Testis (tissue), 5 donors: ENCODE data around the gene ASIC1. TPM values are rescaled to one million over a fixed set of nuclear protein-coding genes. Genes with fewer than 3 reads are reported as not detected.

Source experiments
- DNase-seq: peaks from one replicate; pipeline ENCODE4 v3.0.0-alpha.2; 2019
- H3K27ac ChIP-seq, 2 donors: fragments of 200-600 bp; sonication (generic); one replicate each; pipeline ENCODE4 v1.5.1; 2019
- H3K27me3 ChIP-seq: fragments of 200-600 bp; sonication (generic); one replicate; pipeline ENCODE4 v1.5.1; 2019
- H3K36me3 ChIP-seq: fragments of 200-600 bp; sonication (generic); one replicate; pipeline ENCODE4 v1.5.1; 2017; ENCODE audit warnings: low read depth; ENCODE audit errors: missing control alignments
- H3K4me1 ChIP-seq: fragments of 200-600 bp; sonication (generic); one replicate; pipeline ENCODE4 v1.5.1; 2019
- H3K4me3 ChIP-seq, 2 donors: fragments of 200-600 bp; sonication (generic); one replicate each; pipeline ENCODE4 v1.5.1; 2017 to 2019
- H3K9me3 ChIP-seq: fragments of 200-600 bp; sonication (generic); one replicate; pipeline ENCODE4 v1.5.1; 2017
- CTCF ChIP-seq, 3 experiments: fragments of 450-650 bp in 2 of 3; fragments of 200-600 bp in 1 of 3; sonication (generic) in 1 of 3; IDR thresholded peaks; one replicate each; pipeline ENCODE4 v1.5.1; 2016 to 2019; ENCODE audit warnings: antibody characterized with exemption in 3 of 3, mild to moderate bottlenecking in 2 of 3, moderate library complexity in 1 of 3
- POLR2A ChIP-seq: fragments of 450-650 bp; IDR thresholded peaks from one replicate; pipeline ENCODE4 v1.6.1; 2017; ENCODE audit warnings: antibody characterized with exemption, mild to moderate bottlenecking, moderate library complexity
- WGBS, 2 donors: methylation state at CpG; one replicate each; pipeline ENCODE4 v1.1.5; 2018; 5-methylcytosine and 5-hydroxymethylcytosine counted together
- intact Hi-C: fragments of 100-400 bp; cut with DNase I; formaldehyde crosslinking; loops from one replicate; pipeline ENCODE4 v1.15.1; 2023; ENCODE audit warnings: low total_unique reads
- long read RNA-seq, 2 donors: transcript quantifications; one replicate each; lab custom pipeline, GENCODE V29; 2026
- polyA plus RNA-seq: library from polyadenylated mRNA; stranded (reverse); fragments of 350-450 nt; fragmentation: Illumina TruSeq; extraction: RNeasy Lipid Tissue Mini Kit (QIAGEN cat#74804); gene quantifications from one replicate; pipeline ENCODE4 v1.2.3, GENCODE V29; 2014; ENCODE audit warnings: low read depth, low replicate concordance; ENCODE audit not compliant: insufficient read depth
- total RNA-seq, 2 donors: library from RNA; depleted of rRNA; stranded (reverse); fragments of >200 nt; gene quantifications; one replicate each; pipeline ENCODE4 v1.2.3, GENCODE V29; 2016

Gene ASIC1
- total RNA-seq (1 to 10 TPM; 1.9 to 3.5 TPM), polyA plus RNA-seq (2.7 TPM)
- long read RNA-seq, donor 1, full-length matches to known transcripts: 1 of 1 reads
- long read RNA-seq, donor 1, partial matches to known transcripts: 0 of 1 reads
- long read RNA-seq, donor 1, other reads (novel, unspliced or antisense): 0 of 1 reads
- long read RNA-seq, donor 2: 0 reads

GRCh38 chr12:50057000-50057841 lies at the start of gene ASIC1:
ASIC1 (plus strand) TSS chr12:50057596; CDS start chr12:50058767, 1,171 bp downstream.
- 1 to 5% methylated on average over 4 to 46 of the region's 88 CpGs for WGBS, 2 donors
- Histone ChIP-seq H3K36me3 (no peaks in the 10 kb centered on the region), H3K9me3 (no peaks in the 10 kb centered on the region), H3K27me3 (no peaks in the 10 kb centered on the region), H3K4me1 (peaks cover 17% of the 10 kb centered on the region), H3K4me3 (peak within 1 kb of the TSS; percentile 47 to 62), H3K27ac (no peak within 1 kb of the TSS)
- DNase-seq: peak; percentile 79
- TF ChIP-seq POLR2A (no peak), CTCF (IDR thresholded peaks at IDR 0.05) (no peak)
- intact Hi-C loops: loop anchor here (5.0 kb wide), 1 partner anchor 85 kb away; the partner anchor contains the start of gene AQP6

GRCh38 chr12:50013361-50014147 lies 43.8 kb upstream of the ASIC1 start:
- Histone ChIP-seq H3K36me3 (no peaks in the 10 kb centered on the region), H3K4me1 (no peaks in the 10 kb centered on the region), H3K9me3 (no peaks in the 10 kb centered on the region), H3K27me3 (no peaks in the 10 kb centered on the region), H3K4me3 (no peak overlapping the region), H3K27ac (no peak overlapping the region)
- 83 to 86% methylated on average over 2 of the region's 2 CpGs for WGBS, 2 donors
- no peak for DNase-seq
- intact Hi-C loops: loop anchor here (5.0 kb wide), 1 partner anchor 41 kb away; the partner anchor contains the start of gene AQP6
- TF ChIP-seq POLR2A (no peak), CTCF (IDR thresholded peaks at IDR 0.05) (no peak)

- Histone ChIP-seq H3K27me3 (no peaks in the 10 kb centered on the region), H3K36me3 (no peaks in the 10 kb centered on the region), H3K27ac (no peak overlapping the region), H3K4me1 (no peaks in the 10 kb centered on the region), H3K9me3 (no peaks in the 10 kb centered on the region), H3K4me3 (no peak overlapping the region)
- no peak for DNase-seq
- no peak for TF ChIP-seq CTCF (IDR thresholded peaks at IDR 0.05)
- no peak for TF ChIP-seq POLR2A
- intact Hi-C loops: loop anchor here (5.0 kb wide), 1 partner anchor 42 kb away; the partner anchor contains the start of gene AQP6
- 95 to 98% methylated on average over 3 of the region's 3 CpGs for WGBS, 2 donors
These were observed 43.1 kb upstream of the ASIC1 start for GRCh38 chr12:50014342-50014741.

GRCh38 chr12:50016501-50017475 lies 40.6 kb upstream of the ASIC1 start:
- WGBS, 2 donors: 75% methylated on average over 10 of the region's 10 CpGs
- DNase-seq: peak; percentile 69
- Histone ChIP-seq H3K4me1 (no peaks in the 10 kb centered on the region), H3K9me3 (no peaks in the 10 kb centered on the region), H3K27ac (peak overlapping the region in 1 of 2 donors; percentile 57), H3K36me3 (no peaks in the 10 kb centered on the region), H3K4me3 (no peak overlapping the region), H3K27me3 (no peaks in the 10 kb centered on the region)
- intact Hi-C loops: no loop called here
- TF ChIP-seq POLR2A (no peak), CTCF (IDR thresholded peaks at IDR 0.05) (no peak)
